HepG2 (cell line): ENCODE data around the gene PKP4. TPM values are rescaled to one million over a fixed set of nuclear protein-coding genes. Genes with fewer than 3 reads are reported as not detected.
A peak's percentile ranks its signal among the peaks of the same experiment; 100 is the strongest.

Experiments
- BRCA1 ChIP-seq: sonication (generic); formaldehyde crosslinking; IDR thresholded peaks from 2 replicates; pipeline ENCODE4 v1.4.0; 2020; ENCODE audit warnings: missing genetic modification reagents
- HINFP ChIP-seq: sonication (generic); formaldehyde crosslinking; IDR thresholded peaks from 2 replicates; pipeline ENCODE4 v1.4.0; 2020; ENCODE audit warnings: low read depth, mild to moderate bottlenecking, missing genetic modification reagents
- IRX3 ChIP-seq: sonication (generic); formaldehyde crosslinking; IDR thresholded peaks from 2 replicates; pipeline ENCODE4 v1.8.1; 2023; ENCODE audit warnings: mild to moderate bottlenecking, low read depth, missing genetic modification reagents, borderline replicate concordance
- LRRFIP1 ChIP-seq: sonication (generic); formaldehyde crosslinking; conservative IDR thresholded peaks from 2 replicates; pipeline ENCODE4 v1.4.0; 2020; ENCODE audit warnings: missing genetic modification reagents
- MAFK ChIP-seq, 2 experiments: IDR thresholded peaks in 1 of 2; conservative IDR thresholded peaks in 1 of 2; 2 replicates each; pipeline ENCODE4 v1.6.1; 2011; ENCODE audit warnings: improper control_type of control experiment in 2 of 2, low read length in 2 of 2
- RFXAP ChIP-seq: sonication (generic); formaldehyde crosslinking; IDR thresholded peaks from 2 replicates; pipeline ENCODE4 v1.4.0; 2020; ENCODE audit warnings: missing genetic modification reagents, borderline replicate concordance
- SKI ChIP-seq: fragments of 450-650 bp; IDR thresholded peaks from one replicate; pipeline ENCODE4 v1.6.1; 2018; ENCODE audit warnings: mild to moderate bottlenecking; ENCODE audit not compliant: partially characterized antibody
- SP2 ChIP-seq: sonication (generic); formaldehyde crosslinking; IDR thresholded peaks from 2 replicates; pipeline ENCODE4 v1.5.1; 2020; ENCODE audit warnings: mild to moderate bottlenecking, missing genetic modification reagents
- TMF1 ChIP-seq: sonication (generic); formaldehyde crosslinking; IDR thresholded peaks from 2 replicates; pipeline ENCODE4 v1.8.1; 2022; ENCODE audit warnings: low read depth, missing genetic modification reagents
- ZBTB33 ChIP-seq: sonication (generic); formaldehyde crosslinking; IDR thresholded peaks from 2 replicates; pipeline ENCODE4 v1.4.0; 2020; ENCODE audit warnings: missing genetic modification reagents
- ZBTB49 ChIP-seq: sonication (generic); formaldehyde crosslinking; IDR thresholded peaks from 2 replicates; pipeline ENCODE4 v1.4.0; 2020; ENCODE audit warnings: missing genetic modification reagents, borderline replicate concordance
- ZNF180 ChIP-seq: sonication (generic); formaldehyde crosslinking; IDR thresholded peaks from 2 replicates; pipeline ENCODE4 v1.4.0; 2020; ENCODE audit warnings: low read depth, missing genetic modification reagents, borderline replicate concordance
- ZNF644 ChIP-seq: IDR thresholded peaks from 2 replicates; pipeline ENCODE4 v1.6.1; 2016; ENCODE audit warnings: low read depth
- ZNF891 ChIP-seq: sonication (generic); formaldehyde crosslinking; IDR thresholded peaks from 2 replicates; pipeline ENCODE4 v1.5.0; 2020; ENCODE audit warnings: mild to moderate bottlenecking, missing genetic modification reagents
- ZUFSP ChIP-seq: sonication (generic); formaldehyde crosslinking; IDR thresholded peaks from 2 replicates; pipeline ENCODE4 v1.9.0; 2021; ENCODE audit warnings: missing genetic modification reagents, mild to moderate bottlenecking, borderline replicate concordance
- polyA plus RNA-seq, 8 experiments: library from polyadenylated mRNA; depleted of rRNA in 3 of 8; stranded (reverse) in 7 of 8; unstranded in 1 of 8; fragments of >200 nt; fragmentation: Illumina TruSeq in 4 of 8; extraction: Trizol in 4 of 8; gene quantifications; 2 replicates each; pipeline versions ENCODE4 v1.2.1 to v1.2.3, GENCODE V29; 2011 to 2016; ENCODE audit warnings: low read depth in 4 of 8, missing spikeins in 1 of 8, mixed read lengths in 1 of 8; ENCODE audit not compliant: insufficient read depth in 1 of 8
- total RNA-seq, 5 experiments: library from RNA; depleted of rRNA; stranded (reverse); fragments of >200 nt; fragmentation: Illumina TruSeq; extraction: Trizol; gene quantifications; 2 replicates each; pipeline ENCODE4 v1.2.3, GENCODE V29; 2016; ENCODE audit warnings: low read depth in 1 of 5

Gene PKP4
- total and polyA plus RNA-seq, 2 of the 13 experiments (the other 11 are each of a cell fraction or from before 2014, with no cell fraction given), result 80.9 to 90.5 TPM

GRCh38 chr2:158457826-158458616 is 1.3 kb downstream of the PKP4 start (continued):
- TF ChIP-seq ZBTB33 (CRISPR knock-in tag) (peak; percentile 72), ZUFSP (CRISPR knock-in tag) (no peak), SP2 (peak; percentile 58), BRCA1 (CRISPR knock-in tag) (peak; percentile 99), IRX3 (peak; percentile 95; the same call in 1 of the 2 replicates), ZNF180 (no peak), LRRFIP1 (no peak), HINFP (CRISPR knock-in tag) (peak; percentile 96), ZNF891 (CRISPR knock-in tag) (peak; percentile 96), SKI (peak; percentile 95), RFXAP (peak; percentile 95), TMF1 (CRISPR knock-in tag) (no peak; the same call in 1 of the 2 replicates), ZNF644 (CRISPR knock-in tag) (peak; percentile 77), ZBTB49 (CRISPR knock-in tag) (no peak; the same call in 1 of the 2 replicates), MAFK (conservative IDR thresholded peaks at IDR 0.05 in 1 of 2, IDR thresholded peaks at IDR 0.05 in 1 of 2; ENCODE audit: low read length in 2 of 2) (no peak; a peak in 1 of 4 replicates)
